ENCODE data around the gene KCNH6.

KCNH6 gene

DNA sequence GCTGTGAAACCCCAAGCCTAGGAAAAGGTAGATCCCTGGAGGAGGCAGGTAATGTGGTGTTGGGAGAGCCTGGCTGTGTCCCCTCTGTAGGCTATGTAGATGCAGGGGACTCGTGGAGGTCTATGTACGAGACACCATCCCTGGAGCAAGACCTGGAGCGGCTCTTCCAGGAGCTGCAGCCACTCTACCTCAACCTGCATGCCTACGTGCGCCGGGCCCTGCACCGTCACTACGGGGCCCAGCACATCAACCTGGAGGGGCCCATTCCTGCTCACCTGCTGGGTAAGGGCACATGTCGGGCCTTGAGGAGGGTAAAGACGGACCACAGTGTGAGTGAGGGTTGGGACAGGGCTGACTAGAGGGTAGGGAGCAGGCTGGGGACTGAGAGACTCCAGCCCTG lies 34.3 kb upstream of the KCNH6 start:
- no peak for DNase-seq (ENCODE audit: low spot score)

DNA sequence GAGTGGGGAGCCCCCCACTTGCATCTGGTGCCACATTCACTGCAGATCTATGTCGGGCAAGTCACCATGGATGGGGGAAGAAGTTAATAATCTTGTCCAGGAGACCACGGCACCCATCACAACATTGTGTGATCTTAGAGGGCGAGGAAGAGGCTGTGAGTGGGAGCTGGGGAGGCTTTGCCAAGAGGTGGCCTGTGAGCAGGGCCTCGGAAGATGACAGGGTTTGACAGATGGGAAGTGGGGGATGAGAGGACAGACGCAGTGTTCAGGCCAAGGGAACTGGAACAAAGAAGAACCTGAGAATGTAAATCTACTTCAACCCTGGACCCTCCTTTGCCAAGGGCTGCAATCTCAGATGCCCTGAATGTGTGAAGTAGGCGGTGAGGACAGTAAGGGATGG lies 33.9 kb upstream of the KCNH6 start:
- no peak for DNase-seq (ENCODE audit: low spot score)

GRCh38 chr17:63490329-63490728 lies 32.8 kb upstream of the KCNH6 start:
- DNase-seq (ENCODE audit: low spot score): no peak

DNA sequence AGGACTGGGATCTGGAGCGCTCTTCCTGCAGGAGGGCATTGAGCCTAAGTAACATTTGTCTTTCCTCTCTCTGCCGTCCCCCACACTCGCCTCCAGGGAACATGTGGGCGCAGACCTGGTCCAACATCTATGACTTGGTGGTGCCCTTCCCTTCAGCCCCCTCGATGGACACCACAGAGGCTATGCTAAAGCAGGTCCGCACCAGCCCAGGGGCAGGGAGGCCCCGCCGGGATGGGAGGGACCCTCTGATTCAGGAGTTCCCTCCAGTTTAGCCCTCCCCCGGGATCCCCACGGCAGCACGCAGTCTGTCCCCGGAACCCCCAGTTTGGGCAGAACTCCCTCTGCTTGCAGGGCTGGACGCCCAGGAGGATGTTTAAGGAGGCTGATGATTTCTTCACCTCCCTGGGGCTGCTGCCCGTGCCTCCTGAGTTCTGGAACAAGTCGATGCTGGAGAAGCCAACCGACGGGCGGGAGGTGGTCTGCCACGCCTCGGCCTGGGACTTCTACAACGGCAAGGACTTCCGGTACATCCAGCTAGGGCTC lies 32.2 kb upstream of the KCNH6 start:
- no peak for DNase-seq (ENCODE audit: low spot score)

DNA sequence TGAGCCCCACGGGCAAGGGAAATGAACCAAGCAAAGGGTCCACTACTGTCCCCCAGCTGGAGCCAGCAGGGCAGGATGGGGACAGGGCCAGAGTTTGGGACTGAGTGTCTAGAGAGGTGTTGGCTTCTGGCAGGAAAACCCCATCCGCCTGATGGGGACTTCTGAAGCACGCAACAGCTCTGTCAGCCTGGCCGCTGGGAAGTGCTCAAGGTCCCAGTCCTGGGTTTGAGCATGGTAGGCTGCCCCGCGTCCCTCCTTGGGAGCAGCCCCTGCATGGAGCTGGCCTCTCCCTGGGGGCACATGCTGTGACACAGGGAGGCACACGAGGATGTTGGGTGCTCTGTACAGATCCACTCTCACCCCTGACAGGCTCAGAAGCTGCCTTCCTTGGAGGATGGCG lies 31.7 kb upstream of the KCNH6 start:
- no peak for DNase-seq (ENCODE audit: low spot score)

GRCh38 chr17:63491977-63492618 lies 31.1 kb upstream of the KCNH6 start:
- DNase-seq (ENCODE audit: low spot score): no peak

DNA sequence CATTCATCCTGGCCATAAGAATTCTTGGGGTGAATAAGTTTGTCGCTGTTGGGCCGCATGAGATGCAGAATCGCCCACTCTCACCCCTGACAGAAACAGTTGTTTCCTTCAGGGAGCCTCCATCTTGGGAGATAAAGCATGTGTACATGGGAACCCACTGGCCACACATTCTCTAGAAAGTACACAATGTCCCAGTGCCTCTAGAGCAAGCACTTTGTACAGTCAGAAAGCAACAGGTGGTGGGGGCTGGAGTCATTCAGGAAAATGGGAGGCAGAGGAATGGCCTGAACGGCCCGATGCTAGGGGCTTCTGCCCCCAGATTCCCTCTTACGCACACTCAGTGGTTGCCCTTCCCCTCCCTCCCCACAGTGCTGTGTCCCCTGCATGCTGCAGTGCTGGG lies 30.2 kb upstream of the KCNH6 start:
- no peak for DNase-seq (ENCODE audit: low spot score)

DNA sequence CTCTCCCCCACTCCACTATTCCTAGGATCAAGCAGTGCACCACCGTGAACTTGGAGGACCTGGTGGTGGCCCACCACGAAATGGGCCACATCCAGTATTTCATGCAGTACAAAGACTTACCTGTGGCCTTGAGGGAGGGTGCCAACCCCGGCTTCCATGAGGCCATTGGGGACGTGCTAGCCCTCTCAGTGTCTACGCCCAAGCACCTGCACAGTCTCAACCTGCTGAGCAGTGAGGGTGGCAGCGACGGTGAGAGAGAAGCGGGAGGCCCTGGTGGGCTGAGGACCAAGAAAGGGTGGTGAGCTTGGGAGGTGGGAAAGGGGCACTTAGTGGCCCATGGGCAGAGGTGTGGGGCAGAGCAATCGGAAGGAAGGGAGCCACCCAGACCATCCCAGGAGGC lies 29.7 kb upstream of the KCNH6 start:
- DNase-seq (ENCODE audit: low spot score): no peak

GRCh38 chr17:63494300-63494928 lies 28.7 kb upstream of the KCNH6 start:
- DNase-seq (ENCODE audit: low spot score): no peak

DNA sequence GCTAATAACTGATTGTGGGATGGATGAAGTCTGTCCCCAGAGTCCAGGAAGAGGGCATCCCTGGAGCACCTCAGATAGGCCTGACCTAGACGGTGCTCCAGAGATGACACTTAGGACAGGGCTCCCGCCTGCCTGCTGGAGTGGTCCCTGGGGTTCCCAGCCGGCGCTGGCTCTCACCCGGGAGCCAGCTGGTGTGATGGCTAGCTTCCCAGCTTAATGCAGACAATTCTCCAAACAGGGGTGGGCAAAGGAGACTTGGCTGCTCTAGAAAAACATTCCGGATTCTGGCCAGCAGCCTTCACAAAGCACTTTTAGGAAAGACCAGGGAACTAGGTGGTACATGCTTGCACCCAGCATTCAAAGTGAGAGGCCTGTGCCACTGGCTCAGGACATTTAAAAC lies 27.7 kb upstream of the KCNH6 start:
- DNase-seq (ENCODE audit: low spot score): no peak

DNA sequence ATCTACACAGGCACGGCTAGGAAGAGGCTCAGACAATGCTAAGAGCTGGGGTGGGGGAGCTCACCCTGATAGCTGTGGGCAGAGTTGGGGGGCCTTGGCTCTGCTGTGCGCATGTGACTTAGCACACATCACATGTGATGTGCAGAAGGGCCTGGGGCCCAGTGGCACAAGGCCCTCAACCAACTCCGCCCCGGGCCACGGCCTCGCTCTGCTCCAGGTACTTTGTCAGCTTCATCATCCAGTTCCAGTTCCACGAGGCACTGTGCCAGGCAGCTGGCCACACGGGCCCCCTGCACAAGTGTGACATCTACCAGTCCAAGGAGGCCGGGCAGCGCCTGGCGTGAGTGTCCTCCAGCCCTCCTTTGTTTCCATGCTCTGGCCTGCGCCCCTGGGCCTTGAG lies 27.0 kb upstream of the KCNH6 start:
- DNase-seq (ENCODE audit: low spot score): no peak

- DNase-seq (ENCODE audit: low spot score): no peak
Measured at GRCh38 chr17:63496663-63497400, 26.3 kb upstream of the KCNH6 start.

DNA sequence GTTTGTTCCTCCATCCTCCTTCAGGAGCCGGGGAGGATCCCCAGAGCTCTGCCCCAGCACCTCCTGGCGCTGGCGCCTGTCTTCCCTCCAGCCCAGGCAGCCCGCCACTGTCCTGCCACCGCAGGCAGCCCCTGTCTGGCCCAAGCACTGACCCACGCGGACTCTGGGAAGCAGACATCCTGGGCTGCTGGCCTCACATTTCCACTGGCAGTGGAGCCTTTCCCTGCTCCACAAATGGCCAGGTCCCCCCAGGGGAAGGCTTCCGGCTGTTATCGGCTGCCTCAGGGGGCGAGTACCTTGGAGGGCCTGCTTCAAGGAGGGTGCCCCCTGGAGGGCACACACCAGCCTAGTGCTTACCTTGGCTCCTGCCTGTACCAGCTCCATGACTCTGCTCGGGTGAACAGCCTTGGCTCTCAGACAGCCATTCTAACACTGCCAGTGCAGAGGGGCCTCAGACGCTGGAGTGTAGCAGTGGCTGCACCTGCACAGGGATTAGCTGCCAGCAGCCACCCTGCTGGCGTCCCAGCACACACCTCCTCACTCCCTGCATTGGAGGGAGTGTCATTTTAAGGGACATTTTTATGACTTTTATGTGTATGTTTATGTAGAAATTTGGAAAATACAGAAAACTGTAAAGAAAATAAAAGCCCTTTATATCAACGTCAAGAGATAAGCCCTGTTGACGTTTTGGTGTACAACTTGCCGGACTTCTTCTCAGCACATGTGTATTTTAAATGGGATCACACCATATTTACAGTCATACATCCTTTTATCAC lies 25.3 kb upstream of the KCNH6 start:
- no peak for DNase-seq (ENCODE audit: low spot score)

DNA sequence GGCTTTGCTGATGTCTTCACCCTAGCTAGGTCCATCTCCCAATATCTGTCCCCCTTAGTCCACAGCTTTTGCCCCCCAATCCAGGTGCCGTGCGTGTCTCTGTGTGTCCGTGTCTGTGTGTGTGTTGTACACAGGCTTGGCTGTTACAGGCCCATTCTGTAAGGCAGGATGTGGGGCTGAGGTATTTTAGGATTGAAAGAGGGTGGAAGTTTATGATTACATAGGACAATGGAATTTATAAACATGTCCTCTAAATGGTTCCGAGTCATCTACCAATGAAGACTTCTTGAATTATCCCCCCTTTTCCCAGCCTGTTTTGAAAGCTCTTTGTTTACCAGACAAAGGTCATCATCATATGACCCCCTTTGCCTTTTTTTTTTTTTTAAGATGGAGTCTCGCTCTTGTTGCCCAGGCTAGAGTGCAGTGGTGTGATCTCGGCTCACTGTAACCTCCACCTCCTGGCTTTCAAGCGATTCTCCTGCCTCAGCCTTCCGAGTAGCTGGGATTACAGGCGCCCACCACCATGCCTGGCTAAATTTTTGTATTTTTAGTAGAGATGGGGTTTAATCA lies 24.4 kb upstream of the KCNH6 start:
- no peak for DNase-seq (ENCODE audit: low spot score)

GRCh38 chr17:63500543-63501390 lies 22.4 kb upstream of the KCNH6 start:
- no peak for DNase-seq (ENCODE audit: low spot score)

DNA sequence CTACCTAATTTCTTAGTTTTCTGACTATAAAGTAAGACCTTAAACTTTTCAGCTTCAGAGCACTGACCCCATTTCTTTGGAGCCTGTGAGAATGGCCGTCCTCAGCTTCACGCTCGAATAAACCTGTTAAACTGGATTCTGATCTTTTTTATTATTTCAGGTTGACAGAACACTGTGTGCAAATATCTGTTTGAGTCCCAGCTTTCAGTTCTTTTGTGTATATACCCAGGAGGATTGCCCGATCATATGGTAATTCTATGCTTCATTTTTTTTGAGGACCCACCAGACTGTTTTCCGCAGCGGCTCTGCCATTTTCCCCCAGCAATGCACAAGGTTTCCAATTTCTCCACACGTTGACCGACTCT lies 19.8 kb upstream of the KCNH6 start:
- no peak for DNase-seq (ENCODE audit: low spot score)

DNA sequence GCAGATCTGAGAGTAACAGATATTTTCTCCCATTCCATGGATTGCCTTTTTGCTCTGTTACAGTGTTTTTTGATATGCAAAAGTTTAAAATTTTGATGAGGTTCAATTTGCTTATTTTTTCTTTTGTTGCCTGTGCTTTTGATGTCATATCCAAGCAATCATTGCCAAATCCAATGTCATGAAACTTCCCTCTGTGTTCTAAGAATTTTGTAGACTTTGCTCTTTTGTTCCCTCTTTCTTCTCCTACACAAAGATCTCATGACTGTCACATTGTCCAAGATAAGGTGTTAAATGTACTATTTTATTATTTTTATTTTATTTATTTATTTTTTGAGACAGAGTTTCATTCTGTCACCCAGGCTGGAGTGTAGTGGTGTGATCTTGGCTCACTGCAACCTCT lies 18.9 kb upstream of the KCNH6 start:
- DNase-seq (ENCODE audit: low spot score): no peak

DNA sequence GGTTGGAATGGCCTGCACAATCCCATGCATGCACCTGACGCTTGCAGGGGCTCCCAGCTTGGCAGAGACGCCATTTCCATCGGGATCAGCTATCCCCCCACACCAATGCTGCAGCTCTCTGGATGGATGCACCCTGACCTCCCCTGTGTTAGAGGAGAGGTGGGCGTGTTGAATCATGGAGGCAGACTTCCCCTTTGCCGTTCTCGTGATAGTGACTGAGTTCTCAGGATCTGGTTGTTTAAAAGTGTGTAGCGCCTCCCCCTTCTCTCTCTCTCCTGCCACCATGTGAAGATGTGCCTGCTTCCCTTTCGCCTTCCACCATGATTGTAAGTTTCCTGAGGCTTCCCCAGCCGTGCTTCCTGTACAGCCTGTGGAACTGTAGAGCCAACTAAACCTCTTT lies 17.8 kb upstream of the KCNH6 start:
- DNase-seq (ENCODE audit: low spot score): no peak

- no peak for DNase-seq (ENCODE audit: low spot score)
Measured at GRCh38 chr17:63506627-63507026, 16.5 kb upstream of the KCNH6 start.

DNA sequence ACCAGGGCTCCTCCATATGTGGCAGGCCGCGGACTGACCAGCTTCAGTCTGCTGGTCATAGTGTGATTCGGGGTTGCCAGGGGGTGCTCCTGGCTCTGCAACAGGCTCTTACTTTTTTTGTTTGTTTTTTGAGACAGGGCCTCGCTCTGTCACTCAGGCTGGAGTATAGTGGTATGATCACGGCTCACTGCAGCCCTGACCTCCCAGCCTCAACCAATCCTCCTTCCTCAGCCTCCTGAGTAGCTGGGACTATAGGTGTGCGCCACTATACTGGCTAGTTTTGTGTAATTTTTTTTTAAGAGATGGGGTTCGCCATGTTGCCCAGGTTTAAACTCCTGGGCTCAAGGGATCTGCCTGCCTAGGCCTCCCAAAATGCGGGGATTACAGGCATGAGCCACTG lies 11.8 kb upstream of the KCNH6 start:
- DNase-seq (ENCODE audit: low spot score): no peak

DNA sequence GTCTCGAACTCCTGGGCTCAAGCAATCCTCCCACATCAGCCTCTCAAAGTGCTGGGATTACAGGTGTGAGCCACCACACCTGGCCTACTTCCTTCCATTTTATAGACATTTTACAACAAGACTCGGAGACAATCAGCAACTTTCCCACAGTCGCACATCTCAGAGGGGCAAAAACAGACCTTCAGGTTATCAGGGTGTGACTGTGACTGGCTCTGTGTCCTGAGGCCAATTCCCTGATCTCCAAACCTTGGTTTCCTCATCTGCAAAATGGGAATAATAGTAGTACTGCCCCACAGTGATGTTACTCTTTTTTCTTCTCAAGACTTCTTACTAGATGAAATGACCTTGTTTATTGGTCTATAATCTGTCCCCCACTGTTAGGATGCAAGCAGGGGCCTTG lies 10.8 kb upstream of the KCNH6 start:
- DNase-seq (ENCODE audit: low spot score): no peak

Data from pons (tissue), 1 donor.